NCI-H2227 treated with DMSO at 0.1 percent for 48 hours (cell line): Measurements from ENCODE around the gene FAP.

Experiments used
- DNase-seq: peaks from one replicate; lab custom pipeline; 2025; lab: John Stamatoyannopoulos, UW

FAP gene

GRCh38 chr2:162242586-162243280, 512 bp downstream of the FAP start:
- DNase-seq: peak; percentile 34

GRCh38 chr2:162241571-162241970, 1.7 kb downstream of the FAP start:
- no peak for DNase-seq

- DNase-seq: no peak
Observed at GRCh38 chr2:162234620-162235462, 8.4 kb downstream of the FAP start.

GRCh38 chr2:162233197-162233596, 10.0 kb downstream of the FAP start:
- DNase-seq: no peak

- peak; percentile 99 for DNase-seq
Observed at GRCh38 chr2:162232671-162233070, 10.6 kb downstream of the FAP start.

GRCh38 chr2:162232027-162232426, 11.2 kb downstream of the FAP start:
- no peak for DNase-seq

GRCh38 chr2:162230761-162231160, 12.5 kb downstream of the FAP start:
- no peak for DNase-seq

GRCh38 chr2:162226836-162227235, 16.4 kb downstream of the FAP start:
- DNase-seq: no peak

GRCh38 chr2:162221064-162221463, 22.2 kb downstream of the FAP start:
- DNase-seq: peak; percentile 20

- no peak for DNase-seq
Observed at GRCh38 chr2:162220368-162220767, 22.9 kb downstream of the FAP start.

GRCh38 chr2:162219426-162219825, 23.8 kb downstream of the FAP start:
- no peak for DNase-seq

- DNase-seq: no peak
Observed at GRCh38 chr2:162217598-162217997, 25.6 kb downstream of the FAP start.

GRCh38 chr2:162215162-162215561, 28.1 kb downstream of the FAP start:
- DNase-seq: no peak

GRCh38 chr2:162212366-162212765, 30.9 kb downstream of the FAP start:
- no peak for DNase-seq

GRCh38 chr2:162211732-162212131, 31.5 kb downstream of the FAP start:
- DNase-seq: no peak

- no peak for DNase-seq
Observed at GRCh38 chr2:162210385-162210784, 32.9 kb downstream of the FAP start.

- no peak for DNase-seq
Observed at GRCh38 chr2:162202203-162202602, 41.0 kb downstream of the FAP start.

- DNase-seq: no peak
Observed at GRCh38 chr2:162200636-162201035, 42.6 kb downstream of the FAP start.

GRCh38 chr2:162199913-162200312, 43.3 kb downstream of the FAP start:
- DNase-seq: no peak

- no peak for DNase-seq
Observed at GRCh38 chr2:162198239-162198638, 45.0 kb downstream of the FAP start.

- DNase-seq: no peak
Observed at GRCh38 chr2:162197069-162197825, 46.0 kb downstream of the FAP start.

- no peak for DNase-seq
Observed at GRCh38 chr2:162196638-162197037, 46.6 kb downstream of the FAP start.

GRCh38 chr2:162188451-162188850, 54.8 kb downstream of the FAP start:
- DNase-seq: no peak
